NT2/D1 (cell line): ENCODE measurements around the gene UNG.
"Not testable (repeated sequence)": the region's sequence is repeated elsewhere in the genome, so short reads cannot be mapped to it uniquely, and the experiment has no call there.

Experiments used
- DNase-seq: peaks from one replicate; pipeline ENCODE4 v3.0.0-alpha.2; 2011; ENCODE audit warnings: low read depth, low spot score
- H3K27me3 ChIP-seq: 2 replicates; pipeline ENCODE4 v1.6.0; 2011; ENCODE audit warnings: mild to moderate bottlenecking; ENCODE audit not compliant: insufficient read length, insufficient read depth
- H3K36me3 ChIP-seq: 2 replicates; pipeline ENCODE4 v1.6.1; 2011; ENCODE audit warnings: mild to moderate bottlenecking, low read length, mixed read lengths; ENCODE audit not compliant: insufficient read depth, insufficient read length
- H3K4me1 ChIP-seq: 2 replicates; pipeline ENCODE4 v1.5.1; 2011; ENCODE audit not compliant: insufficient read depth, insufficient read length
- H3K4me3 ChIP-seq: 2 replicates; pipeline ENCODE4 v1.5.1; 2011; ENCODE audit warnings: low read depth; ENCODE audit not compliant: insufficient read length
- H3K9ac ChIP-seq: 2 replicates; pipeline ENCODE4 v1.6.0; 2011; ENCODE audit warnings: low read depth; ENCODE audit not compliant: insufficient read length
- H3K9me3 ChIP-seq: 2 replicates; pipeline ENCODE4 v1.5.1; 2011; ENCODE audit warnings: mild to moderate bottlenecking, low read length; ENCODE audit not compliant: insufficient read depth
- SUZ12 ChIP-seq: IDR thresholded peaks from 2 replicates; pipeline ENCODE4 v1.6.1; 2011; ENCODE audit not compliant: insufficient read length, insufficient read depth; ENCODE audit errors: extremely low read depth
- YY1 ChIP-seq: IDR thresholded peaks from 2 replicates; pipeline ENCODE4 v1.6.1; 2011; ENCODE audit not compliant: insufficient read length, insufficient read depth
- ZNF274 ChIP-seq: IDR thresholded peaks from 2 replicates; pipeline ENCODE4 v1.6.1; 2011; ENCODE audit warnings: mild to moderate bottlenecking, low read depth, low read length

UNG gene

GRCh38 chr12:109097435-109098182, at the start of gene UNG:
TSS of gene UNG (plus strand) at chr12:109097597. CDS start at chr12:109097680, 83 bp downstream.
- DNase-seq = peak; percentile 94
- Histone ChIP-seq H3K4me1 (peaks cover 2% of the 10 kb centered on the region), H3K4me3 (peak within 1 kb of the TSS; percentile 80), H3K9ac (peak within 1 kb of the TSS; percentile 90), H3K36me3 (peaks cover 42% of the 10 kb centered on the region), H3K27me3 (no peaks in the 10 kb centered on the region), H3K9me3 (peaks cover 5% of the 10 kb centered on the region; the same call in 1 of the 2 replicates)
- TF ChIP-seq ZNF274 (no peak), YY1 (peak; percentile 46), SUZ12 (no peak)

- H3K27me3 ChIP-seq, H3K9me3 ChIP-seq, H3K4me1 ChIP-seq, H3K9ac ChIP-seq, H3K36me3 ChIP-seq, H3K4me3 ChIP-seq, DNase-seq: not testable (repeated sequence)
Measured at GRCh38 chr12:109048706-109049105, 48.7 kb upstream of the UNG start.

- H3K36me3 ChIP-seq, H3K4me1 ChIP-seq, DNase-seq, H3K9ac ChIP-seq, H3K9me3 ChIP-seq, H3K27me3 ChIP-seq, H3K4me3 ChIP-seq: not testable (repeated sequence)
Measured at GRCh38 chr12:109049794-109050193, 47.6 kb upstream of the UNG start.

- Histone ChIP-seq H3K4me3 (peak overlapping the region; percentile 85), H3K36me3 (no peaks in the 10 kb centered on the region), H3K4me1 (no peaks in the 10 kb centered on the region), H3K9me3 (no peaks in the 10 kb centered on the region), H3K9ac (peak overlapping the region; percentile 34), H3K27me3 (no peaks in the 10 kb centered on the region)
- TF ChIP-seq YY1 (no peak), SUZ12 (no peak), ZNF274 (no peak)
- no peak for DNase-seq
Measured at GRCh38 chr12:109052097-109052413, 45.3 kb upstream of the UNG start.

- peak within 1 kb of the TSS; percentile 79 for H3K9ac ChIP-seq
- H3K4me1 ChIP-seq = no peaks in the 10 kb centered on the region
- no peaks in the 10 kb centered on the region for H3K27me3 ChIP-seq
- TF ChIP-seq ZNF274 = no peak
- TF ChIP-seq YY1 = peak; percentile 28
- H3K9me3 ChIP-seq = no peaks in the 10 kb centered on the region
- peaks cover 2% of the 10 kb centered on the region for H3K36me3 ChIP-seq
- DNase-seq = peak; percentile 84
- H3K4me3 ChIP-seq = peak within 1 kb of the TSS; percentile 85
Measured at GRCh38 chr12:109052414-109053323, 44.7 kb upstream of the UNG start, which contains the start of gene USP30. TSS of gene USP30 (plus strand) at chr12:109052576. CDS start at chr12:109052679, 103 bp downstream.

- no peak for TF ChIP-seq SUZ12
- no peak for TF ChIP-seq YY1
- no peak for TF ChIP-seq ZNF274
- H3K9me3 ChIP-seq = no peaks in the 10 kb centered on the region
- H3K4me1 ChIP-seq = no peaks in the 10 kb centered on the region
- no peaks in the 10 kb centered on the region for H3K27me3 ChIP-seq
- H3K36me3 ChIP-seq = peaks cover 6% of the 10 kb centered on the region
- H3K4me3 ChIP-seq = peak overlapping the region; percentile 85
- no peak for DNase-seq
- peak overlapping the region; percentile 79 for H3K9ac ChIP-seq
Measured at GRCh38 chr12:109053382-109054123, 43.8 kb upstream of the UNG start.

- not testable (repeated sequence) for H3K4me3 ChIP-seq, H3K9ac ChIP-seq, DNase-seq, H3K27me3 ChIP-seq, H3K4me1 ChIP-seq, H3K36me3 ChIP-seq, H3K9me3 ChIP-seq
Measured at GRCh38 chr12:109054124-109054513, 43.3 kb upstream of the UNG start.
